ENCODE data around the gene IRAK2.

The IRAK2 gene

DNA sequence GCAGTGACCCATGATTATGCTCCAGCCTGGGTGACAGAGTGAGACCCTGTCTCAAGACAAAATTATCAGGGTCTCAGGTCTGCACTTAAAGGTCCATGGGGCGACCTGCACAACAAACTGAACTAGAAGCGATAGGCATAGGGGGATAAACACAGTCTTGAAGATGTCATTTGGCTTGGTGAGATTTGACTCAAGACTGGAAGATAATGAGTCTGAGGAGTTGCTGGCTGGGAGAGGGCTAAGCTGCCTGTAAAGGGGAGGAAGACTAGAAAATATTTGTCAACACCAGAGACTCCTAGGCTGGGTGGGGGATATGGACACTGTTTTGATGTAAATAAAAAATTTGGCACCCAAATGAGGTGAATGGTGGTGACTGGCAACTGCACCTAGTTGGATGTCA is 108.3 kb downstream of the IRAK2 start:
- in situ Hi-C loops (cut with HindIII; ENCODE audit: low pct_ligation_motif_present, low sequenced_read_pairs): no loop called here
- TF ChIP-seq, protein P1, sequence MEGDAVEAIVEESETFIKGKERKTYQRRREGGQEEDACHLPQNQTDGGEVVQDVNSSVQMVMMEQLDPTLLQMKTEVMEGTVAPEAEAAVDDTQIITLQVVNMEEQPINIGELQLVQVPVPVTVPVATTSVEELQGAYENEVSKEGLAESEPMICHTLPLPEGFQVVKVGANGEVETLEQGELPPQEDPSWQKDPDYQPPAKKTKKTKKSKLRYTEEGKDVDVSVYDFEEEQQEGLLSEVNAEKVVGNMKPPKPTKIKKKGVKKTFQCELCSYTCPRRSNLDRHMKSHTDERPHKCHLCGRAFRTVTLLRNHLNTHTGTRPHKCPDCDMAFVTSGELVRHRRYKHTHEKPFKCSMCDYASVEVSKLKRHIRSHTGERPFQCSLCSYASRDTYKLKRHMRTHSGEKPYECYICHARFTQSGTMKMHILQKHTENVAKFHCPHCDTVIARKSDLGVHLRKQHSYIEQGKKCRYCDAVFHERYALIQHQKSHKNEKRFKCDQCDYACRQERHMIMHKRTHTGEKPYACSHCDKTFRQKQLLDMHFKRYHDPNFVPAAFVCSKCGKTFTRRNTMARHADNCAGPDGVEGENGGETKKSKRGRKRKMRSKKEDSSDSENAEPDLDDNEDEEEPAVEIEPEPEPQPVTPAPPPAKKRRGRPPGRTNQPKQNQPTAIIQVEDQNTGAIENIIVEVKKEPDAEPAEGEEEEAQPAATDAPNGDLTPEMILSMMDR (IDR thresholded peaks at IDR 0.05; ENCODE audit: low read depth, low read length, missing control alignments): no peak
- Histone ChIP-seq H3K4me3 (ENCODE audit: low read depth, low read length) (no peak overlapping the region), H3K36me3 (replicated peaks) (peaks cover 40% of the 10 kb centered on the region), H3K27me3 (replicated peaks) (no peaks in the 10 kb centered on the region), H3K27ac (no peak overlapping the region)
- no peak for DNase-seq

DNA sequence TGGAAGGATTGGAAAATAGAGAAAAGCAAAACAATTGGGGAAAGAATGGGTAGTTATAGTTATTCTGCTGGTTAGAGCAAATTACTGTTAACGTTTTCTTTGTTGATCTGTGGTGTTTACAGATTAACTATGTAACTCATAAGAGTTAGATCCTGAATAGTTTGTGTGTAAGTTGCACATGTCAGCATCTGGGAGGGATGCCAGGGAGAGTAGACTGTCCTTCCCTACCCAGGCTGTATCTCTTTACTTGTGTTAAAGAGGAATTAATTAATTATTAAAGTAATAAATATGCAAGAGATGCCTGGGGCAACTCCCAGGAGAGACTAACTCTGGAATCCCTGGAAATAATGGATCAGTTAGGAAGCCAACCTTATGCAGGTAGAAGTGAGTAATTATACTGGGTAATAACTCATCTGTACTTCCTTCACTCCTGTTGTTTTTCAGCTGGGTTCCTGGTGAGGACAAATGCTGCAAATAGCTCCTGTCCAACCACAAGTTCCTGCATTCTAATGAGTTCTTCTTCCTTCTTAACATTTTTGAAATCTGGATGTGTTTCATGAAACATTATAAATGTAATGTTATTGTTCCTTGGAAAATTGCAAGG is 109.1 kb downstream of the IRAK2 start:
- no peak overlapping the region for H3K27ac ChIP-seq
- DNase-seq: no peak
- peaks cover 40% of the 10 kb centered on the region for H3K36me3 ChIP-seq (replicated peaks)
- in situ Hi-C loops (cut with HindIII; ENCODE audit: low pct_ligation_motif_present, low sequenced_read_pairs): no loop called here
- H3K27me3 ChIP-seq (replicated peaks): no peaks in the 10 kb centered on the region
- TF ChIP-seq, protein P1 (IDR thresholded peaks at IDR 0.05; ENCODE audit: low read depth, low read length, missing control alignments): no peak
- no peak overlapping the region for H3K4me3 ChIP-seq (ENCODE audit: low read depth, low read length)

DNA sequence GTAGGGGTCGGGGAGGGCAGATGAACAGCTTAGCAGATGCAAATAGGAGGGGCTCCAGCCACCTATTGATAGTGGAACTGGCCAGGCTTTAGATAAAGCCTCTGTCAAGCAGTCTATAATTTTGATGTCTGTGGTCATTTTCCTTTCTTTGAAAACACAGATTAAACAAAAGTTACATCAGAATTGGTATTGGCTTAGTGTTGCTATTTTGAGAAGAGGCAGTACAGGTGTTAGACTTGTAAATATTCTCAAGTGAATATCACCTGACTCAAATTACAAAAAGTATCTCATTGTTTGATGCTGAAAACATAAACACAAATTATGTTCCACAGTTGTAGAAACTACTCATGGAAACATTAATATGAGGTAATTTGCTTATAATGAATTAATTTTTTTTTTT is 109.9 kb downstream of the IRAK2 start:
- in situ Hi-C loops (cut with HindIII; ENCODE audit: low pct_ligation_motif_present, low sequenced_read_pairs): no loop called here
- Histone ChIP-seq H3K4me3 (ENCODE audit: low read depth, low read length) (no peak overlapping the region), H3K36me3 (replicated peaks) (peaks cover 43% of the 10 kb centered on the region), H3K27me3 (replicated peaks) (no peaks in the 10 kb centered on the region), H3K27ac (no peak overlapping the region)
- no peak for DNase-seq
- TF ChIP-seq, protein P1 (IDR thresholded peaks at IDR 0.05; ENCODE audit: low read depth, low read length, missing control alignments): no peak

DNA sequence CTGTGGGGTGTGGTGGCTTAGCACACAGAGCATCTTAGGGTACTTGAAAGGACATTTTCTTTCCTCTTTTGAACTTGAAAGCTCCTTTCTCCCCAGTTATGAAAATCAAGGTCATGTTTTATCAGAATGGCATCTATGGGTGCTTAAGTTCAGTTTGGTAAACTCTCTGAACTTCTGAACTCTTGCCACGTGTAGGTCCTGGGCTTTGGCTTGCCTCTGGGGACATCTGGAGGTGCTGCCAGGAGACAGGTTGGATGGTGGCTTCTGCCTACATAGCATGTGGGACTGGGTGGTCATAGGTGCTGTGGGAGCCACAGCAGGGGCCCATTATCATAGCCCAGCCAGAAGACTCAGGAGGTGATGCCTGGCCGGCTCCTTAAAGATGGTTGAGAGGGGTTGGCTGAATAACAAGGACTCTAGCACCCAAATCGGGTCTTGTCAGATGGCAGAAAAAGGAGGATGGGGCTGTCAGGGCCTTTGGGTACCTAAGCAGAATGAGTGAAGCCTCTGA is 112.5 kb downstream of the IRAK2 start:
- DNase-seq: no peak
- no peaks in the 10 kb centered on the region for H3K27me3 ChIP-seq (replicated peaks)
- in situ Hi-C loops (cut with HindIII; ENCODE audit: low pct_ligation_motif_present, low sequenced_read_pairs): no loop called here
- H3K27ac ChIP-seq: no peak overlapping the region
- H3K4me3 ChIP-seq (ENCODE audit: low read depth, low read length): no peak overlapping the region
- peaks cover 32% of the 10 kb centered on the region for H3K36me3 ChIP-seq (replicated peaks)
- TF ChIP-seq, protein P1 (IDR thresholded peaks at IDR 0.05; ENCODE audit: low read depth, low read length, missing control alignments): no peak

DNA sequence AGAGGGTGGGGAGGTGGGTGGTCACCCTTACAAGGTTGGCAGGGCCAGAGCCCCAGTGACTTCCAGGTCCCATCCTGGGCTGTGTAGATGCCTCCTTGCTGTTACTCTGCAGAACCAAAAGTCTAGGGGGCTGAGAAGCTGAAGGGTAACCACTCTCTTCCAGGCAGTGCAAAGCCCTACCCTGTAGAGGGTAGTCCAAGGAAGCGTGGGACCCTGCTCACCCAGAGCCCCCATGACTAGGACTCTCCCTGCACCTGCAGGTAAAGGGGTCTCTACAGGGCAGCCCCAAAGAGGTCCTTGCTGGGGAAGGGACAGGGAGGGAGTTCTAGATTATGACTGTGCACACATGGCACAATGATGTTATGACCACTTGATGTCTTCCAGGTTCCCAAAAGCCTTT is 113.8 kb downstream of the IRAK2 start:
- DNase-seq: no peak
- Histone ChIP-seq H3K27ac (no peak overlapping the region), H3K36me3 (replicated peaks) (peaks cover 35% of the 10 kb centered on the region), H3K27me3 (replicated peaks) (no peaks in the 10 kb centered on the region), H3K4me3 (ENCODE audit: low read depth, low read length) (no peak overlapping the region)
- in situ Hi-C loops (cut with HindIII; ENCODE audit: low pct_ligation_motif_present, low sequenced_read_pairs): no loop called here
- TF ChIP-seq, protein P1 (IDR thresholded peaks at IDR 0.05; ENCODE audit: low read depth, low read length, missing control alignments): no peak
